DOHH2 (cell line): ENCODE results near the gene ZNF789.

Experiments used
- H3F3A ChIP-seq: fragments of 200-600 bp; sonication (generic), shearing (Covaris generic); 2 replicates; pipeline ENCODE4 v1.6.0; 2016; ENCODE audit warnings: antibody characterized with exemption, mild to moderate bottlenecking; ENCODE audit not compliant: control insufficient read depth, insufficient read depth
- H3K27ac ChIP-seq: fragments of 200-600 bp; sonication (generic); 2 replicates; pipeline ENCODE4 v1.5.1; 2014; ENCODE audit warnings: low read depth, mild to moderate bottlenecking, low read length, moderate library complexity
- H3K27me3 ChIP-seq: fragments of 200-600 bp; sonication (generic); 2 replicates; pipeline ENCODE4 v1.6.1; 2014; ENCODE audit warnings: mild to moderate bottlenecking, low read length, mixed read lengths; ENCODE audit not compliant: control insufficient read depth
- H3K36me3 ChIP-seq: fragments of 200-600 bp; sonication (generic); 2 replicates; pipeline ENCODE4 v1.6.1; 2014; ENCODE audit warnings: mild to moderate bottlenecking, low read length, moderate library complexity, mixed read lengths; ENCODE audit not compliant: control insufficient read depth
- H3K4me1 ChIP-seq: fragments of 200-600 bp; sonication (generic); 2 replicates; pipeline ENCODE4 v1.6.1; 2014; ENCODE audit warnings: mild to moderate bottlenecking, low read length, mixed read lengths; ENCODE audit not compliant: control insufficient read depth
- H3K4me2 ChIP-seq: fragments of 200-600 bp; sonication (generic); 2 replicates; pipeline ENCODE4 v1.6.0; 2014; ENCODE audit warnings: mild to moderate bottlenecking, low read length, moderate library complexity
- H3K4me3 ChIP-seq: fragments of 200-600 bp; sonication (generic); 2 replicates; pipeline ENCODE4 v1.5.1; 2014; ENCODE audit warnings: mild to moderate bottlenecking, low read length, mixed read lengths
- H3K79me2 ChIP-seq: fragments of 200-600 bp; sonication (generic); 2 replicates; pipeline ENCODE4 v1.6.1; 2014; ENCODE audit warnings: mild to moderate bottlenecking, low read length, mixed read lengths; ENCODE audit not compliant: control insufficient read depth
- H3K9me2 ChIP-seq: fragments of 200-600 bp; sonication (generic); replicated peaks from 2 replicates; pipeline ENCODE4 v1.6.1; 2014; ENCODE audit warnings: mild to moderate bottlenecking, low read length, mixed read lengths; ENCODE audit not compliant: control insufficient read depth
- H3K9me3 ChIP-seq: fragments of 200-600 bp; sonication (generic); 2 replicates; pipeline ENCODE4 v1.6.1; 2014; ENCODE audit warnings: antibody characterized with exemption, low read length, mixed read lengths; ENCODE audit not compliant: control insufficient read depth, insufficient read depth
- H4K20me1 ChIP-seq: fragments of 200-600 bp; sonication (generic); 2 replicates; pipeline ENCODE4 v1.6.0; 2014; ENCODE audit warnings: low read depth, mild to moderate bottlenecking, antibody characterized with exemption, low read length, moderate library complexity; ENCODE audit not compliant: control insufficient read depth, insufficient read depth
- EZH2phosphoT487 ChIP-seq: fragments of 200-600 bp; sonication (generic); IDR thresholded peaks from 2 replicates; pipeline ENCODE4 v1.6.1; 2017; ENCODE audit warnings: borderline replicate concordance, mild to moderate bottlenecking, antibody characterized with exemption, low read length, moderate library complexity, mixed read lengths
- TF ChIP-seq, protein P1 (sequence below): fragments of 200-600 bp; sonication (generic); IDR thresholded peaks from one replicate; pipeline ENCODE4 v1.5.1; 2014; ENCODE audit warnings: antibody characterized with exemption, mild to moderate bottlenecking, low read depth, low read length; ENCODE audit not compliant: poor library complexity, severe bottlenecking

ZNF789 gene

DNA sequence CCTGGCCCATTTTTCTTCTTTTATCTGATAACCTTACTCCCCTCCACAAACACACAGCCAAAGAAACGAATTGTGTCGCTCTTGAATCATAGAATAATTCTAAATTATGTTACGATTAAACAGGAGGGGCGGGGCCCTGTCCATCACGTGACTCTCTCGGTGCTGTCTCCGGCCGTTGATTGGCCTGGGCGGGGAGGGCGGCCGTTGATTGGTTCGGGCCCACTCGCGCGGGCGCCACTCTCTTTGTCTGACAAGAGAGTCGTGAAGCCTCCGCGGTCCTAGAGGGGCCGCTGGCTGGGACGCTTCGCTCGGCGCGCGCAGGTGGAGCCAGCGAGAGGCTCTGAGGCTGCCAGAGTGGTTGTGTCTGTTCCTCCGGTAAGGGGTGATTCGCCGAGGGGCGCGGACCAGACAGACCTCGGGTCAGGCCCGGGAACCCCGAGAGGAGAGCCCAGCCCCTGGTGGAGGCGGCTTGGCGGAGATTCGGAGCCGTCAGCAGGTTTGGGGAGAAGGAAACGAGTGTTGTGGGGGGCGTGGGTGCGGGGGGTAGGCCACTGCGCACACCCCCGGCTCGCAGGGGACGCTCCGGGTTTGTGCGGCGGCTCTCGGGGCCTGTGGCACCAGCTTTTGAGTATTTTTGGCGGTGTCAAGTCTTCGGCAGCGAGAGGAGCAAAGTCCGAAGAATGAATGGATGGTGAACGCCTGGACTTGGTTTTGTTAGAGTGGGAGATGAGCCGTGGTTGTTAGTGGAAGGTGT lies at the start of gene ZNF789:
Gene ZNF789 (plus strand): TSS at position 330 of the 754 bp plus-strand sequence. CDS start 3,567 bp downstream, outside the sequence.
- no peak for TF ChIP-seq EZH2phosphoT487
- TF ChIP-seq, protein P1, sequence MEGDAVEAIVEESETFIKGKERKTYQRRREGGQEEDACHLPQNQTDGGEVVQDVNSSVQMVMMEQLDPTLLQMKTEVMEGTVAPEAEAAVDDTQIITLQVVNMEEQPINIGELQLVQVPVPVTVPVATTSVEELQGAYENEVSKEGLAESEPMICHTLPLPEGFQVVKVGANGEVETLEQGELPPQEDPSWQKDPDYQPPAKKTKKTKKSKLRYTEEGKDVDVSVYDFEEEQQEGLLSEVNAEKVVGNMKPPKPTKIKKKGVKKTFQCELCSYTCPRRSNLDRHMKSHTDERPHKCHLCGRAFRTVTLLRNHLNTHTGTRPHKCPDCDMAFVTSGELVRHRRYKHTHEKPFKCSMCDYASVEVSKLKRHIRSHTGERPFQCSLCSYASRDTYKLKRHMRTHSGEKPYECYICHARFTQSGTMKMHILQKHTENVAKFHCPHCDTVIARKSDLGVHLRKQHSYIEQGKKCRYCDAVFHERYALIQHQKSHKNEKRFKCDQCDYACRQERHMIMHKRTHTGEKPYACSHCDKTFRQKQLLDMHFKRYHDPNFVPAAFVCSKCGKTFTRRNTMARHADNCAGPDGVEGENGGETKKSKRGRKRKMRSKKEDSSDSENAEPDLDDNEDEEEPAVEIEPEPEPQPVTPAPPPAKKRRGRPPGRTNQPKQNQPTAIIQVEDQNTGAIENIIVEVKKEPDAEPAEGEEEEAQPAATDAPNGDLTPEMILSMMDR: no peak

DNA sequence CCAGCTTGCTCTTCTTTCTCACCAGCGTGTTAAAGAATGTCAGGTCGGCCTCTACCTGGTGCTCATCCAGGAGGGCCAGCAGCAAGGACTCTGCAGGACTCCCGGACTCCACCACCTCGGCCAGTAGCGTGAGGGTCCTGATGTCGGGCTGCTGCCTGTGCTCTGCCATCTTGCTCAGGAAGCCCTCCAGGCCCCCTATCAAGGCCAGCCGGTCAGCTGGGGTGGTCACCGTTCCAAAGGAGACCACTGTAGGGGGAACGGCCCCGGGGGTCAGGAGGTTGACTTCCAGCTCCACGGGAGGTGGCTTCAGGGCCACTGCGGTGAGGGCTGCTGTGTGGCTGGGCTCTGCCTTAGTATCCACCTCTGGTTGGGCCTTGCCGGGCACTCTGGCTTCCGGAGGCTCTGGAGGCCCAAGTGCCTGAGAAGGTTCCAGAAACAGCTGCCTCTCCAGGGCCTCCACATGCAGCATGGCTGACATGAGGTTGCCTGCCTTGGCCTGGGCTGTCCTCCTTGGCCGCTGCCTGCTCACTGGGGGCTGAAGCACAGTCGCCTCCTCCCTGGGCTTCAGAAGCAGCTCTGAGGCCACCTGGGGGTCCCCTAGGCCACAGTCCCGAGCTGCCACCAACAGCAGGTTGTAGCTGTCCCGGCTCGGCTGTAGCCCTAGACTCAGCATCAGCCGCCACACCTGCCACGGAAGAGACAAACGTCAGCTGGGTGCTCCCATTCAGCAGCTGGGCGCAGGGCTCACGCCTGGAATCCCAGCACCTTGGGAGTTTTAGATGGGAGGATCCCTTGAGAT lies 47.6 kb upstream of the ZNF789 start:
- TF ChIP-seq, protein P1: no peak
- TF ChIP-seq EZH2phosphoT487: no peak
- H3K36me3 ChIP-seq: peaks cover 65% of the 10 kb centered on the region
- no peak overlapping the region for H3K4me2 ChIP-seq
- no peaks in the 10 kb centered on the region for H3K9me2 ChIP-seq
- peaks cover 2% of the 10 kb centered on the region; the same call in 1 of the 2 replicates for H3K79me2 ChIP-seq
- no peaks in the 10 kb centered on the region for H3K9me3 ChIP-seq
- no peaks in the 10 kb centered on the region for H3K4me1 ChIP-seq
- H3K4me3 ChIP-seq: no peak overlapping the region
- H3F3A ChIP-seq: peaks cover 12% of the 10 kb centered on the region
- no peak overlapping the region for H3K27ac ChIP-seq
- H3K27me3 ChIP-seq: no peaks in the 10 kb centered on the region
- peaks cover 11% of the 10 kb centered on the region; the same call in 1 of the 2 replicates for H4K20me1 ChIP-seq

More for the DNA sequence above, at the start of gene ZNF789:
- H3K4me2 ChIP-seq: peak within 1 kb of the TSS; percentile 69
- no peaks in the 10 kb centered on the region for H3K9me2 ChIP-seq
- no peaks in the 10 kb centered on the region for H3K9me3 ChIP-seq
- peaks cover 20% of the 10 kb centered on the region for H3K4me1 ChIP-seq
- peak within 1 kb of the TSS; percentile 84 for H3K27ac ChIP-seq
- no peaks in the 10 kb centered on the region for H3K27me3 ChIP-seq
- peak within 1 kb of the TSS; percentile 82 for H3K4me3 ChIP-seq
- H3K36me3 ChIP-seq: peaks cover 36% of the 10 kb centered on the region
- H3K79me2 ChIP-seq: peaks cover 50% of the 10 kb centered on the region
- H4K20me1 ChIP-seq: peaks cover 10% of the 10 kb centered on the region
- peaks cover 2% of the 10 kb centered on the region; the same call in 1 of the 2 replicates for H3F3A ChIP-seq

DNA sequence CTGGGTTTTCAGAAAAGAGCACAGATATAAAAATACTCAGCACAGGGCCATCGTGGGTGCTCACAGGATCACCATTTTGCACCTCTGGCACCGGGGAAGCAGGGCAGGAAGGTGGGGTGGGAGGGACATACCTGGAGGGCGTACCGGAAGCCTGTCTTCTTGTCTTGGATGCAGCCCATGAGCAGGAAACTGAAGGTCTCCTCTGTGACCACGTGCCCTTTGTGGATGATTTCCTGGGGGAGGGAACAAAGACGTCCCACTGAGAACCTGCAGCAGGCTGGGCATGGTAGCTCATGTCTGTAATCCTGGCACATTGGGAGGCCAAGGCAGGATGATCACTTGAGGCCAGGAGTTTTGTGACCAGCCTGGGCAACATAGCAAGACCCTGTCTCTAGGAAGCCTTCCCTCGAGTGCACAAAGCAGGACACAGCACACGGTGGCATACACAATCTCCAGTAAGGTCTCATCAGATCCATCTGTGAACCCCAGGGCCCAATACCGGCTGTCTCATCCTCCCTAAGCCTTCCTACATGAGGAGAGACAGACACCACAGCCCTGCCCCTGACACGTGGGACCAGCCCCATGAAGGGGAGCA lies 43.6 kb upstream of the ZNF789 start:
- Histone ChIP-seq H3K27ac (no peak overlapping the region), H3K79me2 (no peaks in the 10 kb centered on the region), H3K9me2 (no peaks in the 10 kb centered on the region), H3K4me3 (no peak overlapping the region), H3K9me3 (no peaks in the 10 kb centered on the region), H3F3A (no peaks in the 10 kb centered on the region), H4K20me1 (0 out of 2 replicates have a peak, but pooled peaks cover 3% of the 10 kb centered on the region), H3K36me3 (peaks cover 63% of the 10 kb centered on the region), H3K4me1 (no peaks in the 10 kb centered on the region), H3K27me3 (no peaks in the 10 kb centered on the region), H3K4me2 (no peak overlapping the region)
- no peak for TF ChIP-seq EZH2phosphoT487
- TF ChIP-seq, protein P1: no peak
